Urothelium cell line (cell line): ENCODE measurements around the gene ZNRD2.
"Not testable (repeated sequence)": the region's sequence is repeated elsewhere in the genome, so short reads cannot be mapped to it uniquely, and the experiment has no call there.

Source experiments
- DNase-seq: peaks from one replicate; pipeline ENCODE4 v3.0.0; 2011; ENCODE audit warnings: low spot score, mixed read lengths
- FAIRE-seq: peaks from 2 replicates; lab custom pipeline; 2011; peaks lifted over from hg19 to GRCh38; lab: Jason Lieb, UNC

Gene ZNRD2

DNA sequence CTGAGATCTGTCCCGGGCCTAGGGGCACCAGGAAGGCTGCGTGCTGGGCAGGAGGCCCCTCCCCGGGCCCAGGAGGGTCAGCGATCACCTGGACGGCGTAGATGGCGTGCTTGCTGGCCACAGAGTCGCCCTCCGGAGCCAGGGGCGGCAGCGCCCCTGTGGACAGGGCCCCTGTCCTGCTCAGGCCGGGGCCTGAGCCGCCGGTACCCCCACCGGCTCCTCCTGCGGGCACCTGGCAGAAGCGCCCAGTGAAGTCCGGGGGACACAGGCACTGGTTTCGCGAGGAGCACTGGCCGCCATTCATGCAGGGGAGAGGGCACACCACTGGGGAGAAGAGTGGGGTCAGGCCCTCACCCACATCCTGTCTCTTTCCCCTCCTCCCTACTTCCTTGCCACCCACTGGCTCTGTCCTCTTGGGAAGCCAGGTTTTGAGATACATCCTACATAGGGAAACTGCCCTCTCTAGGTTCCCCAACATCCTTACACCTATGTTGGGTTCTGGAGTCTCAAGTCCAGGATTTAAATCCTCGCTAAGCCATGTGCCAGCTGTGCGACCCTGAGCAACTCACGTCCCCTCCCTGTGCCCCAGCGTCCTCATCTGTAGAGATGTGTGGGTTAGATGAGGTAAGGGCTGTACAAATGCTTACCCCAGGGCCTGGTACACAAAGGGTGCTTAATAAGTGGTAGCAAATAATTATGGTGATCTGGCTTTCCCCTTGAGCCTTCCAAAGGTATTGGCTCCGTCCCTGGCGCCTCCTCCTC, 16.0 kb upstream of the ZNRD2 start:
- FAIRE-seq = no peak
- no peak for DNase-seq

DNA sequence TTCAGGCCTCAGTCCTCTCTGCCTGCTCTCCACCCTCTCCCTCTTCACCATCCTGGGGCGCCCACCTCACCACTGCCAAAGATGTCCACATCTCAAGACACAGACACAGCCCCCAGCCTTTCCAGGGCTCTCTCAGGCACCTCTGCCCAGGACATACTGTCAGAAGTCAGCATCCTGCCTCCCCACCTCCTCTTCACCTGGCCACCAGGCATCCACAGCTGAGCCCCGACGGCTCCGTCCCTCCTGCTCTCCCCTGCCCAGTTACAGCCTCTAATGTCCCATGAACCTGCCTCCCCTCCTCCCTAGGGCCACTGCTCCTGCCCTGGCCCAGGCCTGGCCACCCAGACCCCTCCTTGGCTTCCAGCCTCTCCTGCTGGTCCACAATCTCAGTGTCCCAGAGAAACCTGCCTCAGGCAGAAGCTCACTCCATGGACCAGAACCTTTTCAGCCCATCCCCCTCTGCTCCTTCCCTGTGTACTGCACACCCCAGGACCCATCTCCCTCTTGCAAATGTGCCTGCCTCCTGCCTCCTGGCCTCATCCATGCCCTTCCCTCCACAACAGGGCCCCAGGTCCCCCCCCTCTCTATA, 15.3 kb upstream of the ZNRD2 start:
- FAIRE-seq = no peak
- DNase-seq = no peak

DNA sequence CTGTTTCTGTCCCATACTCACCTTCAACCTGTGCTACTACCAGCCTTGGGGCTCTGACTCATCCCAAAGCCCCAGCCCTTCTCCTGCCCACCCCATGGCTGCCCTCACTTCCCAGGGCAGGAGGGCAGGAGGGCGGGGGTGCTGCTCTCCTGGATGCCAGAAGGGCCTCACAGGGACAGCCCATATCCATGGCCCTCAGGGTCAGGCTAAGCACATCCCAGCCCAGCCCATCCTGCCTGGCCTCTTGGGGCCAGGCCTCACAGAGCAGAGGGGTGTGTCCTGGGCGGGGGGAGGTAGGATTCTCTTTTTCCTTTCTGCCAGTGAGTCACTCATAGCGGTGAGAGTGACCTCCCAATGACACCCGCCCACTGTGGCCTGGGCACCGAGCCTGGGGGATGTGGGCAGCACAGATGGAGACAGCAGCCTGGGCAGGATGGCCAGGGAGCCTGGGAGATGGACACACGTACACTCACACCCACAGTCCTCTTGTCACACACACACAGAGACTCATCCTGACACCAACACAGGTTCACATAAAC, 14.5 kb upstream of the ZNRD2 start:
- FAIRE-seq = peak; percentile 86
- DNase-seq = peak; percentile 89

DNA sequence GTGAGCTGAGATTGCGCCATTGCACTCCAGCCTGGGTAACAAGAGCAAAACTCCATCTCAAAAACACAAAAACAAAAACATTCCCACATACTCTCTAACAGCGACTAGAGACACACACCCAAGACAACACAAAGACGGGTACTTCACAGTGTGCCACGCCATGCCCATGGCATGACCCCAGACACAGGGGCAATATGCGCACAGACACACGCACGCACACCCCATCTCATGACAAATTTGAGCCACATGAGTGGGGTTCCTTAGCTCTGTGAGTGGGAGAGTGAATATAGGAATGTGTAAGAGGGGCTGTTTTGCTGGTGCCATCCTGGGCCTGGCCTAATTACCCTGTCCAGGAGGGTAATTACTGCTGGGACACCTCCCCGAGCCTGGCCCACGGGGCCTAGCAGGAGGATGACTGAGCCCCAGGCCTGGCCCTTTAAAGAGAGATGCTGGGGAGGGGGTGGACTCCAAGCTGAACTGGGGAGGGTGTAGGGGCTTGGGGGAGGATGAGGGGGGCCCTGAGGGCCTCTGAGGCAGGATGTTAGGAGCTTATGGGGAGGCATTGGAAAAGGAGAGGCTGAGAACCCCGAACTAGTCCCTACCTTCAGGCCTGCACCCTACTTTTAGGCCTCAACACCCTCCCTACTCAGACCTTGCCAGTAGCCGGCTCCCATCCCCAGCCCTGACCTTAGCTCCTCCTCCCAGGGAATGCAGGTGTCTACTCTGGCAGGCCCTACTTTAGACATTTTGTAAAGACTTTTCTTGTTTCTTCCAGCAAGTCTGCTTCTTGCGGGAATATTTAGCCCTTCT, 13.6 kb upstream of the ZNRD2 start:
- DNase-seq (no peak), FAIRE-seq (no peak)

DNA sequence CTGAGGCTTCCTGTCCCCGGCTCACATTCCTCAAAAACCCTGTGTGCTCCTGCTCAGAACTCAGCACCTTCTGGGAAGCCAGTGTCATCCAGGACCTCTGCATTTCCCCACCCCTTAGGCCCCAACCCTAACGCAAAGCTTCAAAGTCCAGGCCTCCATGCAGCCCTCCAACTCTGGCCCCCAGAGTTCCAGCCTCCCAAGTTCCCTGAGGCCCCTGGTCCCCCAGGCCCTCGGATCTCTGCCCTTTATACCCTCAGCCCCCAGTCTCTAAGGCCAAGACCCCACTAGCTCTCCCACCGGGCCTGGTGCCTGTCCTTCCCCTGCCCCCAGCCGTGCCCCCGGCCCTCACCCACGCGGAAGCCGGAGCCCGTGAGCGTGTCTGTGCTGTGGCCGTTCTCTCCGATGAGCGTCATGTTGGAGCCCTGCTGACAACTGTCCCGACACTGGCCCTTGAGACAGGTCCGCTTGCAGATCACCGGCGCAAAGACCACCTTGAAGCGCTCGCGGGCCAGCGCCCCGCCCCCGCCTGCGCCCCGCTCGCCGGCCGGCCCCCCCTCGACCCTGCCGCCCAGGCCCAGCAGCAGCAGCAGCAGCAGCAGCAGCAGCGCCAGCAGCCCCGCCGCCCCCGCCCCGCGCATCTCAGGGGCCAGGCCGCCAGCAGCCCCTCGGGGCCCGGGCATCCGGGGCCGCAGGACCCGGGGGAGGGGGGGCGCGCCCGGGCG, 12.8 kb upstream of the ZNRD2 start:
- FAIRE-seq (no peak), DNase-seq (no peak)

DNA sequence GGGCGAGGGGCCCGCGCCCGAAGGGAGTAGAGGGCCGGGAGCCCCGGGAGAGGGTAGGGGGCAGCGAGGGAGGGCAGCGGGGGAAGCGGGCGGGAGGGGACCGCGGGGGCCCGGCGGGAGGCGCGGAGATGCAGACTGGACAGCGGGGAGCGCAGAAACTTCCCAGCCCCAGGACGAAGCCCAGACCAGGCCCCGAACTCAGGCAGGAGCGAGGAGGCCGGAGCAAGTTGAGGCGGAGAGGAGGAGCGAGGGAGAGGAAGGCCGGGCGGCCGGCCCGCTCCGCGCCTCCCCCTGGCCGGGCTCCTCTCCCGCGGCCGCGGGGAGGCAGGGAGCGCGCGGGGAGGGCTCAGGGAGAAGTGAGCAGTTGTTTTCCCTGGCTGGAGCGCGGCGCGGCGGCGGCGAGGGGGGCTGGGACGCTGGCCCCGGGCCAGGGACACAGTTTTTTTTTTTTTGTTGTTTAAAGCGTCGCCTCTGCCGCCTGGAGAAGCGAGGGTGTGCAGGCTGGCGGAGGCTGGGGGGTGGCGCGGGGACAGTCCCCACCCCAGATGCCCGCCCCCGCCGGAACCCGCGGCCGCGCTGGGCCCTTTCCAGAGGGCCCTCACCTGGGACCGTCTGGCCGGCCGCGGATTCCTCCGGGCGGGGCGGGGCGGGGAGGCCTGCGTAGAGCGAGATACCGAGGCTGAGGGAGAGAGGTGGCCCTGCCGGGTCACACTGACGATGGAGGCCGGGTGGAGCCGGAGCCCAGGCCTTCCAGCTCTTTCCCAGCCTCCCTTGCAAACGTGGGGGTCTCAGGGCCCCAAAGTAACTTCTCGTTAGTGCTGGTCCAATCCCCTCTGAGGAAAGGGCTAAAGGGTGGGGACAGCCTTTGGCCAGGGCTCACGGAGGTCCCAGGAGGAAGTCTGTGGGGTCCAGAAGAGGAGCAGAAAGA, 12.0 kb upstream of the ZNRD2 start, which contains the start of gene LTBP3:
Gene LTBP3 (minus strand): TSS at position 358 of the 928 bp plus-strand sequence. CDS start 400 bp downstream, outside the sequence.
- DNase-seq (peak; percentile 86), FAIRE-seq (no peak)

DNA sequence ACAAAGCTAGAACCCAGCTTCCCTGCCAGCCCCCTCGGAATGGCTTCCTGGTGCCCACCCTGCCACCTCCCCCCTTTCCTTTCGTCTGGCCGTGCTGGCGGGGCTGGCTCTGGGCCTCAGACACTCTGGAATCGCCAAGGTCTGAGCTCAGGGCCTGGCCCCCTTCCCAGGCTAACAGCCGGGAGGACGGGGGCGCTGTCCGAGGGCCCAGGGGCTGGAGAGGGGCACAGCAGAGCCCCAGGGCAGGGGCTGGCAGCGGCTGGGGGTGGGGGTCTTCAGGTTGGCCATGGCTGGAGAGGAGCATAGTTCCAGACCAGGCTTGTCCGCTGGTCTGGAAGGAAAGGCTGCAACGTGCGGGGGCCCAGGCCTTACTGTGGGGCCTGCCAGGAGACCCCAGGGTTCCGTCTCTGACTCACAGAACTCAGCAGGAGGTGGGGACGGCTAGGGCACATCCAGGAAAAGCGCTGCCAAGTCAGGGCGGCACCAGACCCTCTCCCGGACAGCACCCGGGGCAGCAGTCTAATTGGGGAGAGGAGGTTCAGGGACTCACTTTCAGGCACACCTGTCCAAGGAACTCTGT, 11.3 kb upstream of the ZNRD2 start:
- no peak for FAIRE-seq
- DNase-seq = no peak

DNA sequence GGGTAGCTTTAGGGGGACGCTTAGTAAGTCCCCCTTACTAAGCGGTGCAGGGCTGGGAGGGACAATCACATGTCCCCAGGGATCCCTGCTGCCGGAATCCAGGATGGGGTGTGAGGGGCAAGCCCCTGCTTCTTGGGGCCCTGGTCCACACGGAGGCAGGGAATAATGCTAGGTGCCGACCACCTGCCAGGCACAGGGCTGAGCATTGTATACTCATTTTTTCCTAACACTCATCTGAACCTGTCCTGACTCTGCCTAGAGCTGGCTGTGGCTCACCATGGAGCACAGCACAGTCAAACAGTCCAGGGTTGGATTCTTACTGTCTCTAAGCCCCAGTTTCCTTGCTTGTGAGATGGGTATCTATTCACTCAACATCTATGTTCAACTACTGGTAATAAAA, 10.7 kb upstream of the ZNRD2 start:
- FAIRE-seq = no peak

DNA sequence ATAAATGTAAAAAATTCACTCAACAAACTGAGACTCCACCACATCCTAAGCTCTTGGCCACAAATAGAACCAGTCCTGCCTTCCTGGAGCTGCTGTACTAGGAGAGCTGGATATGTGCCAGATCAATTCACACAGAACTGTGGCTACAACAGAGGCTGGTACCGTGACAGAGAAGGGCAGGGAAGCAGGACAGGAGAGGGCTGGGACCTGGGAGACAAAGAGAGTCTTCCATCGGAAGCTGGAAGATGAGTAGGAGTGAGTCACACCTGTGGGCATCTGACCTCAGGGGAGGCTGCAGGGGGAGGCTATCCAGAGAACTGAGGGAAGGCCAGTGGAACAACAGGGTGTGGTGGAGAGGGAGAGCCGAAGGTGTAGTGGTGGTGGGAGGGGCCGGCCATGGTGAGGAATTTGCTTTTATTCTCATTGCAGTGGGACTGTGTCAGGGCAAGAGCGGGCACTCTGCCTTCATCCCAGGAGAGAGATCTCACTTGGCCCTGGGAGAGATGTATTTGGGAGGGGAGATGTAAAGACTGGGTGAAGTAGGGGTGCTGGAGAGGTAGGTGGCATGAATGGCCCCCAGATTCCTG, 10.2 kb upstream of the ZNRD2 start:
- DNase-seq (peak; percentile 87), FAIRE-seq (peak; percentile 30)

More for the DNA sequence above, 10.7 kb upstream of the ZNRD2 start:
- no peak for DNase-seq

DNA sequence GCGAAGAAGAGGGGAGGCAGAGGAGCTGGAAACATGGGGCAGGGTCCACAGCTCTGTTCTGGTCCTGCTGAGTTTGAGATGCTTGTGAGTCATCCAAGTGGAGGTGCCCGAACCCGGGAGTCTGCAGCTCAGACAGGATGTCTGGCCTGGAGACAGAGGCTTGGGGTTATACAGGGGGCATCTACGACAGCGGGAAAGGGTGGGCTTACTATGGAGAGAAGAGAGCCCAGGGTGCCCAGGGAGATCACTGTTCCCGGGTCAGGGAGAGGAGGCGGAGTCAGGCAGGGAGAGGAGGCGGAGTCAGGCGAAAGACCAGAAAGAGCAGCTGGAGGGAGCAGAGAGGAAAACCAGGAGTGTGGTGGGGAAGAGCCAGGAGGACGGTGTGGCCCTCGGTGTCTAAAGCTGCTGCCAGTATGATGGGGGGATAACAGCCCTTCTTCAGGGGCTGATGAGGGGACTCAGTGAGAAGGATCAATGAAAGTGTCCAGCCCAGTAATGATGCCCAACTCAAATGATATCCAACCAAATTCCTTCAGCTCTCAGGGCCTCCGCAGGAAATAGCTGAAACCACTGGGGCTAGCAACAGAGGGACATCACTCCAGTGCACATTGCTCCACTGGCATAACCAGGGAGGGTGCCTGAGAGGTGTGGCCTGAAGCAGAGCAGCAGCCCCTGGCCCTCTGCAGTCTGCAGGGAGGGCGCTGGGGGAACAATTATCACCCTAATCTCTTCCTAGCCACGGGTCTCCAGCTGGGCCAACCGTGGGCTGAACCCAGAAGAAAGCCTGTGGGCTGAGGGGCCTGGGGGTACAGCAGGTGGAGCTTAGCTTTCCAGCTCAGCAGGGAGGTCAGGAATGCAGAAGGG, 9.5 kb upstream of the ZNRD2 start:
- DNase-seq (peak; percentile 73), FAIRE-seq (no peak)

DNA sequence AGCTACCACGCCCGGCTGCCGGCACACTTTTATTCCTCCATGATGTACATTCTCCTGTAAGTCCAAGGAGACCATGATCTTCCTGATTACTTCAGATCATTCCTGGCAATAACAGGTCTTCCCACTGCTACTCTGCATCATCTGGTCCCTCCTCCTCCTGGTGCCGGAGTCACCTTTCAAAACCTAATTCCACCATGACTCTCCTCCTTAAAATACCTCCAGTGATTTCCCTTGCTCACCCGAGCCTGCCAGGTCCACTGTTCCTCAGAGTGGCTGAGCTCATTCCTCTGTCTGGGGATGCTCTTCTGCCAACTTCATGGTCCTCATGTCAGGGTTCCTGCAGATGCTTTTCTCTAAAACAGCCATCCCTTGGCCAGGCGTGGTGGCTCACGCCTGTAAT, 8.3 kb upstream of the ZNRD2 start:
- FAIRE-seq (no peak), DNase-seq (no peak)

DNA sequence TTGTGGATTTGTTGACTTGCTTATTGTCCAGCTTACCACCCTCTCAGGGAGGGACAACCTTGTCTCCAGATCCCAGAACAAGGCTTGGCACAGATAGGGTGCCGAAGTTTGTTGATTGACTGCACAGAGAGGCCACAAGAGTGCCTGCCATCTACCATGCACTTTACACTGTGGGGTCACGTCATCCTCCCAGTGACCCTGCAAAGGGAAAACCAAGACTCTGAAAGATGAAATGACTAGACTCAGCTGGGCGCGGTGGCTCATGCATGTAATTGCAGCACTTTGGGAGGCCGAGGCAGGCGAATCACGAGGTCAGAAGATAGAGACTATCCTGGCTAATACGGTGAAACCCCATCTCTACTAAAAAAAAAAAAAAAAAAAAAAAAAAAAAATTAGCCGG, 7.5 kb upstream of the ZNRD2 start:
- no peak for FAIRE-seq
- DNase-seq = no peak

DNA sequence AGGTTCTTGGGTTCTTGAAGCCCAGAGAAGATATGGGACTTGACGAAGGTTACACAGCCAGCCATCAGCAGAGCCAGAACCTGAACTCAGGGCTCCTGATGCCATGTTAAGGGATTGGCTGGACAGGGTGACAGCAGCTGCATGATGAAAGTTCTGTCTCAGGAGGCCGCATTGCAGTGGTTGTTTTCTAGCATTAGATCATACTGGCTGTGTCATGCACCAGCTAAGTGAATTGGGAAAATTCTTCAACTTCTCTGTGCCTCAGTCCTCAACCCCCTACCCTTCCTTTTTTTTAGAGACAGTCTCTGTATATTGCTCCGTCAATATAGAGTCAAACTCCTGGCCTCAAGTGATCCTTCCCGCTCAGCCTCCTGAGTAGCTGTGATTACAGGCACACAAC, 6.7 kb upstream of the ZNRD2 start:
- FAIRE-seq (no peak), DNase-seq (no peak)

DNA sequence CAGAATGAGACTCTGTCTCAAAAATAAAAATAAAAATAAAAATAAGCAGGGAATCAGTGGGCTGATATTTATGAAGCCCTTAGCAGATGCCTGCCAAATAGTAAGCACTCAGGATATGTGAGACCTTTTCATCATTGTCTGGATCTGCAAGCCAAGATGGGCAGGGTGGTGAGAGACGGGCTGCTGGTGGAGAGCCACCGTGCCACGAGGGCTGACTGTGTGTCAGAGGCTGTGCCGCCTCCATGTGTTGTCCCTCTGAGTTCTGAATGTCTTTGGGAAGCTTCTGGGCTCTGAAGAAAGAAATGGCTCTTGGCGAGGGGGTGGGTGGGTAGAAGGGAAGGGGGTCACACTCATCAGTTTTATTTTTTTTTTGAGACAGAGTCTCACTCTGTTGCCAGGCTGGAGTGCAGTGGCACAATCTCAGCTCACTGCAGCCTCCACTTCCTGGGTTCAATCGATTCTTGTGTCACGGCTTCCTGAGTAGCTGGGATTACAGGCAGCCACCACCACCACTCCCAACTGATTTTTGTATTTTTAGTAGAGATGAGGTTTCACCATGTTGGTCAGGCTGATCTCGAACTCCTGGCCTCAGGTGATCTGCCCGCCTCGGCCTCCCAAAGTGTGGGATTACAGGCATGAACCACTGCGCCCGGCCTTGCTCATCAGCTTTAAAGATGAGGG, 5.3 kb upstream of the ZNRD2 start:
- not testable (repeated sequence) for DNase-seq, FAIRE-seq

DNA sequence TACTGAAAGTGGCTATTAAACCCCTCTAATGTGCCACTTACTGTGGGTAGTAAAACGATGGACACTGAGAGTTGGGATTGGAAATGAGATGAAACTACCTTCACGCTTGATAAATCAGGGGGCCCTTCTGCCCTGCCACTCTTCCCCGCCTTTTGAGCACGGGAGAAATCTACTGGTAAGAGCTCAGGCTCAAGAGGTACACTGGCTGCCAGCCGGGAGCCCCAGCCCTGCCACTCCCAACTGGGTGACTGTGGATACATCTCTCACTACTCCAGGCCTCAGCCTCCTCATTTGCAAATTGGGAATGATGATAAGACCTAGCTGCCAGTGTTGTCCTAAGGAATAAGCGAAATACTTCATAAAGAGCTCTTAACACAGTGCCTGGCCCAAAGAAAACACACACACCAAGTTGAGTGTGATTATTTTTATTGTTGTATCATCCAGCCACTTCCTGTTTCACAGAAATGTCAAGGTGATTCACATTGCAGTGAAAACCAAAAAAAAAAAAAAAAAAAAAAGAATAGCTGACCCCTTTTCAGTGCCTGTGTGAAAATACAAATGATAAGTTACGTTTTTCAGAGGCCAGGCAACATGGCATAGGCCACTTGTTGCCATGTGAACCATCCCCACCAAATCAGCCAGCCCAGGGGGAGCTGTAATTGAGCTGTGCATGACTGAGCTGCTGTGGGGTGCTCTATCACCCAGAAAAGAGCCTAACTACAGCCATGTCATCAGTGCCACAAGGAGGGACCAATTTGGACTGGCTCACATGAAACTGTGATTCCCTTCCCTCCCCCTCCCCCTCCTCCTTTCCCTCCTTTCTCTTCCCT, 4.4 kb upstream of the ZNRD2 start:
- DNase-seq (no peak), FAIRE-seq (no peak)

DNA sequence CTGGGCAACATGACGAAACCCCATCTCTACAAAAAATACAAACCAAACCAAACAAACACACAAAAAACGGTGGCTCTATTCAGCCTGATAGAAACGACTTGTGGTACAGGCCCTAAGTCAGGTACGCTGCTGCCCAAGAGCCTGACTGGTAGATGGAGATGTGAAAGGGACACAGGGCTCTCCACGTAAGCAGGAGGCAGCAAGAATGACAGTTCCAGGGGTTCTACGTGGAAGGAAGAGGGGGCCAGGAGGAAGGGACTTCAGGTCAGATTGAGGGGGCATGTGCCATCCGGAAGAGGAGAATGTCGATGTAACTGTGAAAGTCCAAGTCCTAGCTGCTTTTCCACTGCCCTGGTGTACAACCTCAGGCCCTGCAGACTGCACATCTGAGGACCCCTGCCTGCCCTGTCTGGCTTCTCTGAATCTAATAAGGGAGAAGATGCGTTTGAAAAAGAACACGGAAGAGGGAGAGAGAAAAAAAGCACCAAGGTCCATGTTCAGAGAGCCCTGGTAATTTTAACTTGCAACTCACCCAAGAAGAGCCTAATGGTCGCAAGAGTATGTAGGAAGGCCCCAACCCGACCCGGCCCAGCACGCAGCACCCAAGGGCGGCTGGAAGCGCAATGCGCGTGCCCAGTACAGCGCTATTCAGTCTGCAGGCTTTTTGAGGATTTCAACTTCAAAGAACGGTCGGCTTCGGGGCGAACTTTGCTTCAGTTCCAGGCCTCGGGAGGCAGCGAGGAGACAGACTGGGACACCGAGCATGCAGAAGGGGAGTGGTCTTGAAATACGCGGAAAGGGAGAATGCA, 909 bp upstream of the ZNRD2 start:
- FAIRE-seq = no peak
- DNase-seq = no peak
